Measurements from ENCODE around the gene RANBP10. TPM values are rescaled to one million over a fixed set of nuclear protein-coding genes. Genes with fewer than 3 reads are reported as not detected.

Gene RANBP10
- total RNA-seq, 1 donor from 2014 or later = 21.7 TPM

- Mint-ChIP-seq H3K36me3 (ENCODE audit: low read depth) (no peaks in the 10 kb centered on the region), H3K27ac (ENCODE audit: unreplicated experiment) (peak overlapping the region; percentile 98), H3K9me3 (no peaks in the 10 kb centered on the region), H3K4me3 (peak overlapping the region; percentile 99), H3K27me3 (ENCODE audit: low read depth) (no peaks in the 10 kb centered on the region), H3K4me1 (peaks cover 25% of the 10 kb centered on the region)
- no peak for TF ChIP-seq CTCF (conservative IDR thresholded peaks at IDR 0.05)
- DNase-seq (ENCODE audit: low read depth, low spot score) = no peak
These were observed 855 bp upstream of the RANBP10 start for GRCh38 chr16:67807148-67807682.

- no peak for TF ChIP-seq CTCF (conservative IDR thresholded peaks at IDR 0.05)
- Mint-ChIP-seq H3K36me3 (ENCODE audit: low read depth) (no peaks in the 10 kb centered on the region), H3K27ac (ENCODE audit: unreplicated experiment) (peak overlapping the region; percentile 90), H3K4me3 (peak overlapping the region; percentile 99), H3K27me3 (ENCODE audit: low read depth) (no peaks in the 10 kb centered on the region), H3K9me3 (no peaks in the 10 kb centered on the region), H3K4me1 (peaks cover 25% of the 10 kb centered on the region)
- DNase-seq (ENCODE audit: low read depth, low spot score) = no peak
These were observed 487 bp downstream of the RANBP10 start for GRCh38 chr16:67805718-67806427.

GRCh38 chr16:67804853-67805542, 1.4 kb downstream of the RANBP10 start:
- H3K27ac Mint-ChIP-seq (ENCODE audit: unreplicated experiment) = peak overlapping the region; percentile 90
- peak overlapping the region; percentile 99 for H3K4me3 Mint-ChIP-seq
- H3K36me3 Mint-ChIP-seq (ENCODE audit: low read depth) = no peaks in the 10 kb centered on the region
- no peak for DNase-seq (ENCODE audit: low read depth, low spot score)
- no peaks in the 10 kb centered on the region for H3K27me3 Mint-ChIP-seq (ENCODE audit: low read depth)
- no peaks in the 10 kb centered on the region for H3K9me3 Mint-ChIP-seq
- H3K4me1 Mint-ChIP-seq = peaks cover 28% of the 10 kb centered on the region
- no peak for TF ChIP-seq CTCF (conservative IDR thresholded peaks at IDR 0.05)

- no peaks in the 10 kb centered on the region for H3K9me3 Mint-ChIP-seq
- TF ChIP-seq CTCF (conservative IDR thresholded peaks at IDR 0.05) = no peak
- peaks cover 3% of the 10 kb centered on the region for H3K36me3 Mint-ChIP-seq (ENCODE audit: low read depth)
- H3K4me1 Mint-ChIP-seq = peaks cover 28% of the 10 kb centered on the region
- no peak for DNase-seq (ENCODE audit: low read depth, low spot score)
- H3K4me3 Mint-ChIP-seq = peak overlapping the region; percentile 74
- no peaks in the 10 kb centered on the region for H3K27me3 Mint-ChIP-seq (ENCODE audit: low read depth)
- H3K27ac Mint-ChIP-seq (ENCODE audit: unreplicated experiment) = no peak overlapping the region
These were observed 2.5 kb downstream of the RANBP10 start for GRCh38 chr16:67803894-67804293.

GRCh38 chr16:67801883-67802282, 4.5 kb downstream of the RANBP10 start:
- no peak overlapping the region for H3K27ac Mint-ChIP-seq (ENCODE audit: unreplicated experiment)
- DNase-seq (ENCODE audit: low read depth, low spot score) = no peak
- no peak for TF ChIP-seq CTCF (conservative IDR thresholded peaks at IDR 0.05)
- no peaks in the 10 kb centered on the region for H3K27me3 Mint-ChIP-seq (ENCODE audit: low read depth)
- H3K9me3 Mint-ChIP-seq = no peaks in the 10 kb centered on the region
- no peak overlapping the region for H3K4me3 Mint-ChIP-seq
- H3K36me3 Mint-ChIP-seq (ENCODE audit: low read depth) = peaks cover 4% of the 10 kb centered on the region
- peaks cover 18% of the 10 kb centered on the region for H3K4me1 Mint-ChIP-seq
